D721Med (cell line): Measurements from ENCODE around the gene SAA4.
"Not testable (repeated sequence)": the region's sequence is repeated elsewhere in the genome, so short reads cannot be mapped to it uniquely, and the experiment has no call there.

ENCODE experiments used
- DNase-seq: peaks from one replicate; pipeline ENCODE4 v3.0.0; 2011; ENCODE audit warnings: low spot score; ENCODE audit not compliant: insufficient read length
- FAIRE-seq: peaks from 2 replicates; lab custom pipeline; 2011; peaks lifted over from hg19 to GRCh38; lab: Jason Lieb, UNC
- TF ChIP-seq, protein P1 (sequence below): IDR thresholded peaks from 2 replicates; pipeline ENCODE4 v1.5.1; 2012; ENCODE audit warnings: mild to moderate bottlenecking, control low read depth; ENCODE audit not compliant: insufficient read depth; ENCODE audit errors: missing control alignments

Gene SAA4

DNA sequence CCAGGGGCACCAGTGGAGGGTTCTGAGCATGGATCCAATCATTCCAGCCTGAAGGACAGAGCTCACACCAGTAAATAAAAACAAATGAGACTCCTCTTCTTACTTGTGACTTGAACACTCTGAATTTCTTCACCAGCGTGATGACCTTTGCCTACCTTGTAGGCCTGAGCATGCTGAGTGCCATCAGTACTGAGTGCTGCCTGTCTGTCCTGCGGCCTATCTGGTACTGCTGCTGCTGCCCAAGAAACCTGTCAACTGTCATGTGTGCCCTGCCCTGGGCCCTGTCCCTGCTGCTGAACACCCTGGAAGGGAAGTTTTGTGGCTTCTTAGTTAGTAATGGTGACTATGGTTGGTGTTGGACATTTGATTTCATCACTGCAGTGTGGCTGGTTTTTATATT is 40.1 kb downstream of the SAA4 start:
- FAIRE-seq (no peak), DNase-seq (no peak)
- TF ChIP-seq, protein P1, sequence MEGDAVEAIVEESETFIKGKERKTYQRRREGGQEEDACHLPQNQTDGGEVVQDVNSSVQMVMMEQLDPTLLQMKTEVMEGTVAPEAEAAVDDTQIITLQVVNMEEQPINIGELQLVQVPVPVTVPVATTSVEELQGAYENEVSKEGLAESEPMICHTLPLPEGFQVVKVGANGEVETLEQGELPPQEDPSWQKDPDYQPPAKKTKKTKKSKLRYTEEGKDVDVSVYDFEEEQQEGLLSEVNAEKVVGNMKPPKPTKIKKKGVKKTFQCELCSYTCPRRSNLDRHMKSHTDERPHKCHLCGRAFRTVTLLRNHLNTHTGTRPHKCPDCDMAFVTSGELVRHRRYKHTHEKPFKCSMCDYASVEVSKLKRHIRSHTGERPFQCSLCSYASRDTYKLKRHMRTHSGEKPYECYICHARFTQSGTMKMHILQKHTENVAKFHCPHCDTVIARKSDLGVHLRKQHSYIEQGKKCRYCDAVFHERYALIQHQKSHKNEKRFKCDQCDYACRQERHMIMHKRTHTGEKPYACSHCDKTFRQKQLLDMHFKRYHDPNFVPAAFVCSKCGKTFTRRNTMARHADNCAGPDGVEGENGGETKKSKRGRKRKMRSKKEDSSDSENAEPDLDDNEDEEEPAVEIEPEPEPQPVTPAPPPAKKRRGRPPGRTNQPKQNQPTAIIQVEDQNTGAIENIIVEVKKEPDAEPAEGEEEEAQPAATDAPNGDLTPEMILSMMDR = no peak

DNA sequence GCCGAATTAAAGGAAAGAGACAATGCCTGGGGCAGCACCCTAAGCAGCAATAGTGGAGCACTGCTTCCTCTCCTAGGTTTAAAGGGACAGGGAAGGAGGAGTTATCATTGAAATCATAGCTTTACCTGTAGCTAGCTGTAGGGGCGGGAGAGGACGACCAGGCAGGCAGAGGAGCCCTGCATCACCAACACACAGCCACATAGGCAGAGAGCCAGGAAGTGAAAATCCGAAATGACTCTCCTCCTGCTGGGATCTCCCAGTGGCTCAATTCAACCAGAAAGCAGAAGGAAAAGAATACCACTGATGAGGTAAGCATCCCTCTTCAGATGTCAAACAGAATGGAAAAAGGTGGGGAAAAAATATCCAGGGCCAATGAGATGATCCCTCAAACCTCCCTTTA is 43.6 kb downstream of the SAA4 start:
- FAIRE-seq (no peak), DNase-seq (no peak)
- TF ChIP-seq, protein P1 = no peak

DNA sequence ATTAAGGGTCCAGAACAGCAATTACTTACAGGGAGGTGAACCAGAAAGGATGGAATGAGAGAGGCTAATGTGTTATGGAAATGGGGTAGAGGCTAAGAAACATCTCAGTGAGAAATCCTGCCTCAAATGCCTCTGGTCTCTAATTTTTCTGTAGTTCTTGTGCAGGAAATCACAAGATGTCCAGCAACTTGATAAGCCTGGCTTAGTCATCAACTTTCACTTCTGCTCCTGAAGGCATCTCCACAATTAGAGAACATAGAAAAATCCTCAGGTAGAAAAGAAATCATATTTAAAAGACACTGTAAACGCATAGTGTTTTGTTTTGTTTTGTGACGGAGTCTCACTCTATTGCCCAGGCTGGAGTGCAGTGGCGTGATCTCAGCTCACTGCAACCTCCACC is 45.2 kb downstream of the SAA4 start:
- TF ChIP-seq, protein P1 = no peak
- no peak for FAIRE-seq

DNA sequence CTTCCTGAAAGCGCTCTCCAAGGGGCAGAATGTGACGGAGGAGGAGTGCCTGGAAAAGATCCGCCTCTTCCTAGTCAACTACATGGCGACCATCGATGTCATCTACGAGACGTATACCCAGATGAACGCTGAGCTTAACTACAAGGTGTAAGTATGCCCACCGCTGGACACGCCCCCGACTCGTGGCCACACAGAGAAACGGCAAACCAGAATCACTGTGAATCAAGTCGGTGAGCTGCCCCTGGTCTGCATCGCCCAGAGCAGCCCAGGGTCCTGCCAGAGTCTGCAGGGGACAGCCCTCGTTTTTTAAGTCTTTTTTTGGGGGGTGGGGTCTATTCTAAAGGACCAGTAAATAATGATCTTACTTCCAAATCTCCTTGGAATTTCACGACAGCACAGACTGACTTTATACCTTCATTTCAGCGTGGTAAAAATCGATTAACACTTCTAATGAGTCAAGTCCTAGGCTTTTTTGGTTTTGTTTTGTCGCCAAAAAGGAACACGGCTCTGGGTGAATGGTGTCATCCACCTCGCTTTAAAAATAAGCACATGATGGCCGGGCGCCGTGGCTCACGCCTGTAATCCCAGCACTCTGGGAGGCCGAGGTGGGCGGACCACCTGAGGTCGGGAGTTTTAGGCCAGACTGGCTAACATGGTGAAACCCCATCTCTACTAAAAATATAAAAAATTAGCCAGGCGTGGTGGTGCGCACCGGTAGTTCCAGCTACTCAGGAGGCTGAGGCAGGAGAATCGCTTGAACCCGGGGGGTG is 46.9 kb downstream of the SAA4 start:
- DNase-seq, FAIRE-seq: not testable (repeated sequence)

More for the DNA sequence above, 45.2 kb downstream of the SAA4 start:
- no peak for DNase-seq

DNA sequence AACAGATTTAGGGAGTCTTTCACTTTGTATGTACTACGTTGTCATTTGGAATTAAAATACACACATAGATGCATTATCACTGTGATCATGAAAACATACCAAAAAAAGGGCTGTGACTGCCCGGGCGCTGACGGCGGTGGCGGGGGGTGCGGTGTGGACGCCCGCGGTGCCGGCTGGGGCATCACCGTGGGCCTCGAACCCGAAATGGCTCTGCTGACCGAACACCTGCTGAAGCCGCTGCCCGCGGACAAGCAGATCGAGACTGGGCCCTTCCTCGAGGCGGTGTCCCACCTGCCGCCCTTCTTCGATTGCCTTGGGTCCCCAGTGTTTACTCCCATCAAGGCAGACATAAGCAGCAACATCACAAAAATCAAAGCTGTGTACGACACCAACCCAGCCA is 47.8 kb downstream of the SAA4 start:
- no peak for FAIRE-seq
- TF ChIP-seq, protein P1 = no peak
- no peak for DNase-seq
